Measurements from ENCODE around the gene TTC28. TPM values are rescaled to one million over a fixed set of nuclear protein-coding genes. Genes with fewer than 3 reads are reported as not detected.

The TTC28 gene
- total RNA-seq, 1 donor from 2014 or later, result 65.4 TPM

- Mint-ChIP-seq H3K4me3 (no peak overlapping the region), H3K36me3 (ENCODE audit: low read depth) (peaks cover 20% of the 10 kb centered on the region), H3K4me1 (no peaks in the 10 kb centered on the region), H3K27ac (ENCODE audit: unreplicated experiment) (no peak overlapping the region), H3K9me3 (peaks cover 18% of the 10 kb centered on the region), H3K27me3 (ENCODE audit: low read depth) (no peaks in the 10 kb centered on the region)
- no peak for DNase-seq (ENCODE audit: low read depth, low spot score)
- TF ChIP-seq, protein P1, sequence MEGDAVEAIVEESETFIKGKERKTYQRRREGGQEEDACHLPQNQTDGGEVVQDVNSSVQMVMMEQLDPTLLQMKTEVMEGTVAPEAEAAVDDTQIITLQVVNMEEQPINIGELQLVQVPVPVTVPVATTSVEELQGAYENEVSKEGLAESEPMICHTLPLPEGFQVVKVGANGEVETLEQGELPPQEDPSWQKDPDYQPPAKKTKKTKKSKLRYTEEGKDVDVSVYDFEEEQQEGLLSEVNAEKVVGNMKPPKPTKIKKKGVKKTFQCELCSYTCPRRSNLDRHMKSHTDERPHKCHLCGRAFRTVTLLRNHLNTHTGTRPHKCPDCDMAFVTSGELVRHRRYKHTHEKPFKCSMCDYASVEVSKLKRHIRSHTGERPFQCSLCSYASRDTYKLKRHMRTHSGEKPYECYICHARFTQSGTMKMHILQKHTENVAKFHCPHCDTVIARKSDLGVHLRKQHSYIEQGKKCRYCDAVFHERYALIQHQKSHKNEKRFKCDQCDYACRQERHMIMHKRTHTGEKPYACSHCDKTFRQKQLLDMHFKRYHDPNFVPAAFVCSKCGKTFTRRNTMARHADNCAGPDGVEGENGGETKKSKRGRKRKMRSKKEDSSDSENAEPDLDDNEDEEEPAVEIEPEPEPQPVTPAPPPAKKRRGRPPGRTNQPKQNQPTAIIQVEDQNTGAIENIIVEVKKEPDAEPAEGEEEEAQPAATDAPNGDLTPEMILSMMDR (conservative IDR thresholded peaks at IDR 0.05), result no peak
These were observed 369.3 kb downstream of the TTC28 start for GRCh38 chr22:28310299-28310698.

GRCh38 chr22:28299753-28300152 lies 379.9 kb downstream of the TTC28 start:
- Mint-ChIP-seq H3K4me3 (no peak overlapping the region), H3K27ac (ENCODE audit: unreplicated experiment) (peak overlapping the region; percentile 78), H3K9me3 (no peaks in the 10 kb centered on the region), H3K27me3 (ENCODE audit: low read depth) (no peaks in the 10 kb centered on the region), H3K4me1 (peaks cover 22% of the 10 kb centered on the region), H3K36me3 (ENCODE audit: low read depth) (no peaks in the 10 kb centered on the region)
- TF ChIP-seq, protein P1 (conservative IDR thresholded peaks at IDR 0.05), result no peak
- no peak for DNase-seq (ENCODE audit: low read depth, low spot score)

- Mint-ChIP-seq H3K27me3 (ENCODE audit: low read depth) (no peaks in the 10 kb centered on the region), H3K27ac (ENCODE audit: unreplicated experiment) (no peak overlapping the region), H3K4me1 (peaks cover 22% of the 10 kb centered on the region), H3K36me3 (ENCODE audit: low read depth) (no peaks in the 10 kb centered on the region), H3K4me3 (no peak overlapping the region), H3K9me3 (no peaks in the 10 kb centered on the region)
- TF ChIP-seq, protein P1 (conservative IDR thresholded peaks at IDR 0.05), result no peak
- DNase-seq (ENCODE audit: low read depth, low spot score), result no peak
These were observed 380.3 kb downstream of the TTC28 start for GRCh38 chr22:28299309-28299708.

- H3K9me3 Mint-ChIP-seq, result no peaks in the 10 kb centered on the region
- H3K4me1 Mint-ChIP-seq, result peaks cover 22% of the 10 kb centered on the region
- H3K27ac Mint-ChIP-seq (ENCODE audit: unreplicated experiment), result peak overlapping the region; percentile 14
- DNase-seq (ENCODE audit: low read depth, low spot score), result no peak
- H3K36me3 Mint-ChIP-seq (ENCODE audit: low read depth), result no peaks in the 10 kb centered on the region
- no peaks in the 10 kb centered on the region for H3K27me3 Mint-ChIP-seq (ENCODE audit: low read depth)
- TF ChIP-seq, protein P1 (conservative IDR thresholded peaks at IDR 0.05), result no peak
- peak overlapping the region; percentile 1 for H3K4me3 Mint-ChIP-seq
These were observed 382.1 kb downstream of the TTC28 start for GRCh38 chr22:28297504-28297903.

DNA sequence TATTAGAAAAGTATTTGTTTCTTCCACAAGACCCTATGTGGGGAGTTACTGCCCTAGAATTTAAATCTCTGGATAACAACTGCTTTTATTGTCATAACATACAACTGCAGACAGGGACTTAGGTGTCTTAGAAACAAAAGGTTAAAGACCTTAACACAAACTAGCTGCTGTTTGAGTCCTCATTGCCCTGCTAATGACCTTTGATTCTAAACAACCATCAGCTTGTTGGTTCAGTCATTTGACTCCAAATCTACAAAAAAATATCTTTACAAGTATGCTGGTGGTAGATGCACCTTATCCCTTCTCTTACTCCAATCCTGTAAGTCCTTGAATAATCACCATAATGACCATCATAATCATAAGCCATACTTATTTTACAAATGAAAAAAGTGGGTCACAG lies 383.2 kb downstream of the TTC28 start:
- no peaks in the 10 kb centered on the region for H3K9me3 Mint-ChIP-seq
- no peak overlapping the region for H3K4me3 Mint-ChIP-seq
- no peaks in the 10 kb centered on the region for H3K27me3 Mint-ChIP-seq (ENCODE audit: low read depth)
- no peaks in the 10 kb centered on the region for H3K36me3 Mint-ChIP-seq (ENCODE audit: low read depth)
- H3K4me1 Mint-ChIP-seq, result peaks cover 22% of the 10 kb centered on the region
- no peak for DNase-seq (ENCODE audit: low read depth, low spot score)
- H3K27ac Mint-ChIP-seq (ENCODE audit: unreplicated experiment), result no peak overlapping the region
- TF ChIP-seq, protein P1 (conservative IDR thresholded peaks at IDR 0.05), result no peak
